NCI-H2171 treated with DMSO at 0.1 percent for 48 hours (cell line): ENCODE data around the gene UBAP1L.
"Not testable (repeated sequence)": the region's sequence is repeated elsewhere in the genome, so short reads cannot be mapped to it uniquely, and the experiment has no call there.

Source experiments
- DNase-seq: peaks from one replicate; lab custom pipeline; 2025; lab: John Stamatoyannopoulos, UW

The UBAP1L gene

GRCh38 chr15:65066001-65066634, 48.9 kb downstream of the UBAP1L start:
- no peak for DNase-seq

- no peak for DNase-seq
Measured at GRCh38 chr15:65062726-65063125, 52.3 kb downstream of the UBAP1L start.

- no peak for DNase-seq
Measured at GRCh38 chr15:65062061-65062460, 52.9 kb downstream of the UBAP1L start.

GRCh38 chr15:65060641-65061397, 54.2 kb downstream of the UBAP1L start:
- no peak for DNase-seq

- no peak for DNase-seq
Measured at GRCh38 chr15:65059931-65060596, 54.9 kb downstream of the UBAP1L start.

- no peak for DNase-seq
Measured at GRCh38 chr15:65059369-65059750, 55.6 kb downstream of the UBAP1L start.

- DNase-seq, result no peak
Measured at GRCh38 chr15:65058394-65059368, 56.3 kb downstream of the UBAP1L start.

- DNase-seq, result no peak
Measured at GRCh38 chr15:65057549-65057940, 57.5 kb downstream of the UBAP1L start.

- DNase-seq, result no peak
Measured at GRCh38 chr15:65056868-65057548, 58.0 kb downstream of the UBAP1L start.

- DNase-seq, result no peak
Measured at GRCh38 chr15:65056106-65056505, 58.9 kb downstream of the UBAP1L start.

- no peak for DNase-seq
Measured at GRCh38 chr15:65055201-65055870, 59.7 kb downstream of the UBAP1L start.

GRCh38 chr15:65054333-65055200, 60.4 kb downstream of the UBAP1L start:
- peak; percentile 47 for DNase-seq

- no peak for DNase-seq
Measured at GRCh38 chr15:65052956-65053355, 62.0 kb downstream of the UBAP1L start.

- DNase-seq, result no peak
Measured at GRCh38 chr15:65051266-65051665, 63.7 kb downstream of the UBAP1L start.

GRCh38 chr15:65050270-65050669, 64.7 kb downstream of the UBAP1L start:
- DNase-seq, result no peak

GRCh38 chr15:65049418-65049840, 65.6 kb downstream of the UBAP1L start:
- DNase-seq, result peak; percentile 95

GRCh38 chr15:65048241-65048640, 66.8 kb downstream of the UBAP1L start:
- DNase-seq, result no peak

GRCh38 chr15:65044724-65045481, 70.1 kb downstream of the UBAP1L start, which contains the start of gene SLC51B:
SLC51B (plus strand) TSS chr15:65045387; CDS start chr15:65050005, 4,618 bp downstream.
- no peak for DNase-seq

- DNase-seq, result not testable (repeated sequence)
Measured at GRCh38 chr15:65044218-65044617, 70.8 kb downstream of the UBAP1L start.
